ENCODE data around the gene HOXC12. TPM values are rescaled to one million over a fixed set of nuclear protein-coding genes. Genes with fewer than 3 reads are reported as not detected.

The HOXC12 gene, protein sequence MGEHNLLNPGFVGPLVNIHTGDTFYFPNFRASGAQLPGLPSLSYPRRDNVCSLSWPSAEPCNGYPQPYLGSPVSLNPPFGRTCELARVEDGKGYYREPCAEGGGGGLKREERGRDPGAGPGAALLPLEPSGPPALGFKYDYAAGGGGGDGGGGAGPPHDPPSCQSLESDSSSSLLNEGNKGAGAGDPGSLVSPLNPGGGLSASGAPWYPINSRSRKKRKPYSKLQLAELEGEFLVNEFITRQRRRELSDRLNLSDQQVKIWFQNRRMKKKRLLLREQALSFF
- under 0.01 TPM in 1 of 2 replicates, not detected in the other for total RNA-seq

DNA sequence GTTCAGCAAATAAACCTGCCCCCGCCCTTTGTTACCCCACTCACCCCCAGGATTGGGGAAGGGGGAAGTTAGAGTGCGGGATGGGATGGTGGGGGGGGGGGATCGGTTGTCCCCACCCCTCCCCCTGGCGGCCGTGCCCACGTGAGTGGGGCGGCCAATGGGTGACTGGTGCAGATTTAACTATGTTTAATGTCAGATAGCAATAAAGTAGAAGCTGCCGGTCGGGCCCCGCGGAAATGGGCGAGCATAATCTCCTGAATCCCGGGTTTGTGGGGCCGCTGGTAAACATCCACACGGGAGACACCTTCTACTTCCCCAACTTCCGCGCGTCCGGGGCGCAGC, at the start of gene HOXC12:
TSS of gene HOXC12 (plus strand) at position 210 of the 342 bp plus-strand sequence. CDS start at position 237, 27 bp downstream.
- TF ChIP-seq, protein P1, sequence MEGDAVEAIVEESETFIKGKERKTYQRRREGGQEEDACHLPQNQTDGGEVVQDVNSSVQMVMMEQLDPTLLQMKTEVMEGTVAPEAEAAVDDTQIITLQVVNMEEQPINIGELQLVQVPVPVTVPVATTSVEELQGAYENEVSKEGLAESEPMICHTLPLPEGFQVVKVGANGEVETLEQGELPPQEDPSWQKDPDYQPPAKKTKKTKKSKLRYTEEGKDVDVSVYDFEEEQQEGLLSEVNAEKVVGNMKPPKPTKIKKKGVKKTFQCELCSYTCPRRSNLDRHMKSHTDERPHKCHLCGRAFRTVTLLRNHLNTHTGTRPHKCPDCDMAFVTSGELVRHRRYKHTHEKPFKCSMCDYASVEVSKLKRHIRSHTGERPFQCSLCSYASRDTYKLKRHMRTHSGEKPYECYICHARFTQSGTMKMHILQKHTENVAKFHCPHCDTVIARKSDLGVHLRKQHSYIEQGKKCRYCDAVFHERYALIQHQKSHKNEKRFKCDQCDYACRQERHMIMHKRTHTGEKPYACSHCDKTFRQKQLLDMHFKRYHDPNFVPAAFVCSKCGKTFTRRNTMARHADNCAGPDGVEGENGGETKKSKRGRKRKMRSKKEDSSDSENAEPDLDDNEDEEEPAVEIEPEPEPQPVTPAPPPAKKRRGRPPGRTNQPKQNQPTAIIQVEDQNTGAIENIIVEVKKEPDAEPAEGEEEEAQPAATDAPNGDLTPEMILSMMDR (IDR thresholded peaks at IDR 0.05; ENCODE audit: extremely low read depth, low read depth, low read length), result no peak
- Histone ChIP-seq H3K4me1 (ENCODE audit: insufficient read depth, low read length) (no peaks in the 10 kb centered on the region), H4K20me1 (ENCODE audit: insufficient read depth, low read length) (no peaks in the 10 kb centered on the region), H3K4me3 (ENCODE audit: insufficient read depth, low read length) (no peak within 1 kb of the TSS), H3K79me2 (ENCODE audit: insufficient read depth, low read length) (no peaks in the 10 kb centered on the region), H3K4me2 (ENCODE audit: insufficient read depth, low read length) (no peak within 1 kb of the TSS), H3K27ac (ENCODE audit: low read depth, low read length) (no peak within 1 kb of the TSS), H3K9me3 (ENCODE audit: low read depth, low read length) (no peaks in the 10 kb centered on the region), H3K36me3 (ENCODE audit: insufficient read depth, low read length) (no peaks in the 10 kb centered on the region), H2AFZ (ENCODE audit: low read length) (no peak within 1 kb of the TSS), H3K27me3 (ENCODE audit: insufficient read depth, low read length) (peaks cover 100% of the 10 kb centered on the region)
- peak; percentile 88 for DNase-seq (ENCODE audit: insufficient read length, low spot score, missing footprints)

DNA sequence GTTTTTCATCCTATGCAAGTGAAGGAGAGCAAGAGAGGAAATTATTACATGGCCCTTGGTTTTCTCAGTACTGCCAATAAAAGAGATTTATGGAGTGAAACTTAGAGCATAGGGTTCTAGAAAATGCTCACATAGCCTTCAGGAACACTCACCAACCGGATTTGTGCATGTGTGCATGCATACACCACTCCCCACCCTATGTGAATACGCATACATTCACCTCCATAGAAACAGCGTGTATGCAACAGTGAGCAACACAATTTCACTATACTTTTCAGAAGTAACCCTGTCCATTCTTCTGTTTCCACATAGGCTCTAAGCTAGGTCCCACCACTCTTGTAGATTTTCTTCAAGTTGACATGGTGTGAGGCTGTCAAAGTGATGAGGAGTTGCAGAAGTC, 47.6 kb upstream of the HOXC12 start:
- peaks cover 50% of the 10 kb centered on the region for H3K27me3 ChIP-seq (ENCODE audit: insufficient read depth, low read length)
- TF ChIP-seq, protein P1 (IDR thresholded peaks at IDR 0.05; ENCODE audit: extremely low read depth, low read depth, low read length), result no peak
- DNase-seq (ENCODE audit: insufficient read length, low spot score, missing footprints), result no peak
- no peaks in the 10 kb centered on the region for H3K9me3 ChIP-seq (ENCODE audit: low read depth, low read length)
- no peak overlapping the region for H2AFZ ChIP-seq (ENCODE audit: low read length)
- H3K4me3 ChIP-seq (ENCODE audit: insufficient read depth, low read length), result no peak overlapping the region
- no peak overlapping the region for H3K27ac ChIP-seq (ENCODE audit: low read depth, low read length)
- H4K20me1 ChIP-seq (ENCODE audit: insufficient read depth, low read length), result no peaks in the 10 kb centered on the region
- H3K36me3 ChIP-seq (ENCODE audit: insufficient read depth, low read length), result no peaks in the 10 kb centered on the region
- no peak overlapping the region for H3K4me2 ChIP-seq (ENCODE audit: insufficient read depth, low read length)
- no peaks in the 10 kb centered on the region for H3K79me2 ChIP-seq (ENCODE audit: insufficient read depth, low read length)
- no peaks in the 10 kb centered on the region for H3K4me1 ChIP-seq (ENCODE audit: insufficient read depth, low read length)

DNA sequence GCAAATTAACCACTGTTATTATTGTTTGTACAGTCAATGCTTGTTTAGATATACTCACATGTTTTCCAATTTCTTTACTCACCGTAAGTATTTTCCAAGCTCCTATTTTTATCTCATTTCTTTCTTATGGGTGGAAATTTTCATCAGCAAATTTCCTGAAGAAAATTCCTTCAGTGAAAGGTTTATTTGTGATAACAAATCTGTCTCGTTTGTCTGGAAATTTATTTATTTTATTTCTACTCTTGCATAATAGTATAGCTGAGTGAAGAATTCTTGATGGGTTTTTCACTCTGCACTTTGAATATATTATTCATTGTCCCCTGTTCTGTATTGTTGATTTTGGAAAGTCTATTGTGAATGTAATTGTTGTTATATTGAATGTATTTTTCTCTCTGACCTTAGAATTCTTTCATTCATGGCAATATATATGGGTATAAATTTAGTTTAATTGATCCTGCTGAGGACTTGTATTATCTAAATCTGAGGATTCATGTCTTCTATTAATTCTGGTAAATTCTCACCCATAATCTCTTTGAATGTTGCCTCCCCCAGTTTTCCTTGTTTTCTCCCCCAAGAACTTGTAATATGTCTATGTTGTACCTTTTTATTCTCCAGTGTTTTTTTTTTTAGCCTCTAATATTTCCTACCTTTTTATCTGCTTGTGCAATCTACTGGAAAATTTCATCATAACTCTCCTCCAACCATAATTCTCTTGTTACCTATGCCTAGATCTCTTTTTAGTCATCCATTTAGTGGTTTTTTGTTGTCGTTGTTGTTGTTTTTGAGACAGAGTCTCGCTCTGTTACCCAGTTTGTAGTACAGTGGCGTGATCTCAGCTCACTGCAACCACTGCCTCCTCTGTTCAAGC, 37.7 kb upstream of the HOXC12 start:
- H3K36me3 ChIP-seq (ENCODE audit: insufficient read depth, low read length), result no peaks in the 10 kb centered on the region
- H4K20me1 ChIP-seq (ENCODE audit: insufficient read depth, low read length), result no peaks in the 10 kb centered on the region
- TF ChIP-seq, protein P1 (IDR thresholded peaks at IDR 0.05; ENCODE audit: extremely low read depth, low read depth, low read length), result no peak
- H3K9me3 ChIP-seq (ENCODE audit: low read depth, low read length), result no peaks in the 10 kb centered on the region
- DNase-seq (ENCODE audit: insufficient read length, low spot score, missing footprints), result no peak
- no peak overlapping the region for H2AFZ ChIP-seq (ENCODE audit: low read length)
- H3K79me2 ChIP-seq (ENCODE audit: insufficient read depth, low read length), result no peaks in the 10 kb centered on the region
- H3K4me3 ChIP-seq (ENCODE audit: insufficient read depth, low read length), result no peak overlapping the region
- no peak overlapping the region for H3K27ac ChIP-seq (ENCODE audit: low read depth, low read length)
- no peak overlapping the region for H3K4me2 ChIP-seq (ENCODE audit: insufficient read depth, low read length)
- H3K4me1 ChIP-seq (ENCODE audit: insufficient read depth, low read length), result no peaks in the 10 kb centered on the region
- H3K27me3 ChIP-seq (ENCODE audit: insufficient read depth, low read length), result peaks cover 63% of the 10 kb centered on the region
